IMR-90 (cell line): ENCODE data around the gene CNPY1.

ENCODE experiments used
- CEBPB ChIP-seq: IDR thresholded peaks from 2 replicates; pipeline ENCODE4 v1.6.1; 2012; ENCODE audit warnings: low read depth, low read length, improper control_type of control experiment
- MAZ ChIP-seq: IDR thresholded peaks from 2 replicates; pipeline ENCODE4 v1.6.1; 2012; ENCODE audit warnings: low read depth, mild to moderate bottlenecking, low read length, improper control_type of control experiment, moderate library complexity, borderline replicate concordance
- POLR2A ChIP-seq: IDR thresholded peaks from 2 replicates; pipeline ENCODE4 v1.6.1; 2012; ENCODE audit warnings: mild to moderate bottlenecking, low read depth, low read length
- RAD21 ChIP-seq: IDR thresholded peaks from 2 replicates; pipeline ENCODE4 v1.6.1; 2012; ENCODE audit warnings: low read length, improper control_type of control experiment
- RCOR1 ChIP-seq: IDR thresholded peaks from 2 replicates; pipeline ENCODE4 v1.6.1; 2012; ENCODE audit warnings: mild to moderate bottlenecking, low read length, improper control_type of control experiment; ENCODE audit not compliant: insufficient replicate concordance
- TF ChIP-seq, protein P1 (sequence below): conservative IDR thresholded peaks from 2 replicates; pipeline ENCODE4 v1.5.1; 2012; ENCODE audit warnings: mild to moderate bottlenecking, low read depth, low read length, improper control_type of control experiment
- TF ChIP-seq, protein P2 (sequence below): fragments of 150-350 bp; IDR thresholded peaks from 2 replicates; pipeline ENCODE4 v1.6.1; 2017; ENCODE audit warnings: mild to moderate bottlenecking, antibody characterized with exemption, low read length, low read depth

DNA sequence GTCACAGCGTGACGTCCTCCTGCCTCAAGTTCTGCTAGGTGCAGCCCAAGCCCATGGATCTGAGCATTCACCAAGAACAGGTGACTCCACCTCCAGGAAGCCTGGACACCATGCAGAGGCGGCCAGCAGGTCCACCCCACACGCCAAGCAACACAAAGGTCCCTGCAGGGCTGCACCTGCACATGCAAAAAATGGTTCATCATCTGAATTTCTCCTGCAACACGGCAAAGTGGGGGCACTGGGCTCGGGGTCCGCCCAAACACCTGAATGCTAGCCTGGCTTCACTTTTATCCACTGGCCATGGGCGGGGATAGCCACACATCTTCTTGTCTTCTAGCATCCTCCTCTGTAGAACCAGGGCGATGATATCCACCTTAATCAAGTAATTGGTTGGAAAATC, 28.9 kb downstream of the CNPY1 start:
- TF ChIP-seq, protein P1, sequence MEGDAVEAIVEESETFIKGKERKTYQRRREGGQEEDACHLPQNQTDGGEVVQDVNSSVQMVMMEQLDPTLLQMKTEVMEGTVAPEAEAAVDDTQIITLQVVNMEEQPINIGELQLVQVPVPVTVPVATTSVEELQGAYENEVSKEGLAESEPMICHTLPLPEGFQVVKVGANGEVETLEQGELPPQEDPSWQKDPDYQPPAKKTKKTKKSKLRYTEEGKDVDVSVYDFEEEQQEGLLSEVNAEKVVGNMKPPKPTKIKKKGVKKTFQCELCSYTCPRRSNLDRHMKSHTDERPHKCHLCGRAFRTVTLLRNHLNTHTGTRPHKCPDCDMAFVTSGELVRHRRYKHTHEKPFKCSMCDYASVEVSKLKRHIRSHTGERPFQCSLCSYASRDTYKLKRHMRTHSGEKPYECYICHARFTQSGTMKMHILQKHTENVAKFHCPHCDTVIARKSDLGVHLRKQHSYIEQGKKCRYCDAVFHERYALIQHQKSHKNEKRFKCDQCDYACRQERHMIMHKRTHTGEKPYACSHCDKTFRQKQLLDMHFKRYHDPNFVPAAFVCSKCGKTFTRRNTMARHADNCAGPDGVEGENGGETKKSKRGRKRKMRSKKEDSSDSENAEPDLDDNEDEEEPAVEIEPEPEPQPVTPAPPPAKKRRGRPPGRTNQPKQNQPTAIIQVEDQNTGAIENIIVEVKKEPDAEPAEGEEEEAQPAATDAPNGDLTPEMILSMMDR = no peak
- TF ChIP-seq RAD21 (no peak), MAZ (no peak), POLR2A (no peak), RCOR1 (no peak), CEBPB (no peak)
- TF ChIP-seq, protein P2, sequence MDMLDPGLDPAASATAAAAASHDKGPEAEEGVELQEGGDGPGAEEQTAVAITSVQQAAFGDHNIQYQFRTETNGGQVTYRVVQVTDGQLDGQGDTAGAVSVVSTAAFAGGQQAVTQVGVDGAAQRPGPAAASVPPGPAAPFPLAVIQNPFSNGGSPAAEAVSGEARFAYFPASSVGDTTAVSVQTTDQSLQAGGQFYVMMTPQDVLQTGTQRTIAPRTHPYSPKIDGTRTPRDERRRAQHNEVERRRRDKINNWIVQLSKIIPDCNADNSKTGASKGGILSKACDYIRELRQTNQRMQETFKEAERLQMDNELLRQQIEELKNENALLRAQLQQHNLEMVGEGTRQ = no peak
